Measurements from ENCODE around the gene SSBP3.
A peak's percentile ranks its signal among the peaks of the same experiment; 100 is the strongest.

The SSBP3 gene

GRCh38 chr1:54329312-54330003 lies 76.7 kb downstream of the SSBP3 start:
- no peak for DNase-seq (ENCODE audit: low spot score)

GRCh38 chr1:54328066-54328636 lies 78.0 kb downstream of the SSBP3 start:
- no peak for DNase-seq (ENCODE audit: low spot score)

- DNase-seq (ENCODE audit: low spot score), result no peak
Observed at GRCh38 chr1:54327386-54328065, 78.7 kb downstream of the SSBP3 start.

- no peak for DNase-seq (ENCODE audit: low spot score)
Observed at GRCh38 chr1:54326543-54327385, 79.4 kb downstream of the SSBP3 start.

GRCh38 chr1:54325703-54326461 lies 80.3 kb downstream of the SSBP3 start:
- no peak for DNase-seq (ENCODE audit: low spot score)

GRCh38 chr1:54325284-54325683 lies 80.9 kb downstream of the SSBP3 start:
- no peak for DNase-seq (ENCODE audit: low spot score)

GRCh38 chr1:54324251-54325140 lies 81.7 kb downstream of the SSBP3 start:
- no peak for DNase-seq (ENCODE audit: low spot score)

GRCh38 chr1:54323921-54324250 lies 82.3 kb downstream of the SSBP3 start:
- no peak for DNase-seq (ENCODE audit: low spot score)

- no peak for DNase-seq (ENCODE audit: low spot score)
Observed at GRCh38 chr1:54323324-54323739, 82.9 kb downstream of the SSBP3 start.

- DNase-seq (ENCODE audit: low spot score), result no peak
Observed at GRCh38 chr1:54318246-54318814, 87.9 kb downstream of the SSBP3 start.

GRCh38 chr1:54317084-54317483 lies 89.1 kb downstream of the SSBP3 start:
- DNase-seq (ENCODE audit: low spot score), result no peak

GRCh38 chr1:54315099-54315498 lies 91.1 kb downstream of the SSBP3 start:
- DNase-seq (ENCODE audit: low spot score), result no peak

GRCh38 chr1:54314696-54315095 lies 91.5 kb downstream of the SSBP3 start:
- no peak for DNase-seq (ENCODE audit: low spot score)

- peak; percentile 58 for DNase-seq (ENCODE audit: low spot score)
Observed at GRCh38 chr1:54312796-54313316, 93.3 kb downstream of the SSBP3 start.

GRCh38 chr1:54311506-54311905 lies 94.7 kb downstream of the SSBP3 start:
- no peak for DNase-seq (ENCODE audit: low spot score)

- DNase-seq (ENCODE audit: low spot score), result peak; percentile 54
Observed at GRCh38 chr1:54310439-54311328, 95.5 kb downstream of the SSBP3 start.

GRCh38 chr1:54309631-54310366 lies 96.4 kb downstream of the SSBP3 start:
- no peak for DNase-seq (ENCODE audit: low spot score)

- DNase-seq (ENCODE audit: low spot score), result no peak
Observed at GRCh38 chr1:54307305-54307704, 98.9 kb downstream of the SSBP3 start.

Measured in AG08396 (cell line).